SK-N-SH treated with all-trans-retinoic acid at 6 μM for 48 hours (cell line): Measurements from ENCODE around the gene TP53AIP1.

Source experiments
- ATAC-seq: fragments of 200-7000 bp; cut with Tn5 transposase; 3 replicates; pipeline ENCODE4 v1.9.1; 2020; ENCODE audit warnings: mild to moderate bottlenecking, moderate library complexity
- ARNTL ChIP-seq: fragments of 450-650 bp; formaldehyde crosslinking; IDR thresholded peaks from 2 replicates; pipeline ENCODE4 v1.5.0; 2020; ENCODE audit warnings: low read depth, mild to moderate bottlenecking, moderate library complexity, borderline replicate concordance
- CSDC2 ChIP-seq: fragments of 250-450 bp; sonication (Bioruptor Pico); IDR thresholded peaks from 2 replicates; pipeline ENCODE4 v1.5.0; 2020; ENCODE audit warnings: mild to moderate bottlenecking, moderate library complexity
- ESRRG ChIP-seq: fragments of 250-450 bp; sonication (Bioruptor Pico); IDR thresholded peaks from 2 replicates; pipeline ENCODE4 v1.6.1; 2021; ENCODE audit warnings: mild to moderate bottlenecking
- GLIS3 ChIP-seq: fragments of 250-450 bp; sonication (Bioruptor Pico); IDR thresholded peaks from 2 replicates; pipeline ENCODE4 v1.5.0; 2020; ENCODE audit warnings: mild to moderate bottlenecking, moderate library complexity
- ISL1 ChIP-seq: fragments of 250-450 bp; sonication (Bioruptor Pico); IDR thresholded peaks from 2 replicates; pipeline ENCODE4 v2.1.2; 2022; ENCODE audit warnings: mild to moderate bottlenecking, moderate library complexity
- OSR1 ChIP-seq: fragments of 250-450 bp; sonication (Bioruptor Pico); IDR thresholded peaks from 2 replicates; pipeline ENCODE4 v1.8.0; 2022; ENCODE audit warnings: moderate library complexity, mild to moderate bottlenecking, inconsistent platforms
- PPARA ChIP-seq: fragments of 250-450 bp; sonication (Bioruptor Pico); IDR thresholded peaks from 2 replicates; pipeline ENCODE4 v1.5.0; 2020; ENCODE audit warnings: mild to moderate bottlenecking, borderline replicate concordance
- RARB ChIP-seq: fragments of 250-450 bp; sonication (Bioruptor Pico); IDR thresholded peaks from 2 replicates; pipeline ENCODE4 v1.8.0; 2021; ENCODE audit warnings: mild to moderate bottlenecking, moderate library complexity
- SNAI2 ChIP-seq: fragments of 250-450 bp; sonication (Bioruptor Pico); IDR thresholded peaks from 2 replicates; pipeline ENCODE4 v1.5.0; 2020; ENCODE audit warnings: mild to moderate bottlenecking, moderate library complexity
- TCF4 ChIP-seq: fragments of 250-450 bp; sonication (Bioruptor Pico); IDR thresholded peaks from 2 replicates; pipeline ENCODE4 v1.8.0; 2021; ENCODE audit warnings: mild to moderate bottlenecking, moderate library complexity, borderline replicate concordance
- TOX ChIP-seq: fragments of 250-450 bp; sonication (Bioruptor Pico); IDR thresholded peaks from 2 replicates; pipeline ENCODE4 v1.8.0; 2021; ENCODE audit warnings: mild to moderate bottlenecking, moderate library complexity, borderline replicate concordance
- ZC3H10 ChIP-seq: fragments of 250-450 bp; sonication (Bioruptor Pico); IDR thresholded peaks from 2 replicates; pipeline ENCODE4 v1.5.1; 2021; ENCODE audit warnings: mild to moderate bottlenecking, moderate library complexity
- ZFP3 ChIP-seq: fragments of 250-450 bp; sonication (Bioruptor Pico); IDR thresholded peaks from 2 replicates; pipeline ENCODE4 v1.5.0; 2020; ENCODE audit warnings: mild to moderate bottlenecking, moderate library complexity
- ZNF565 ChIP-seq: fragments of 450-650 bp; formaldehyde crosslinking; conservative IDR thresholded peaks from 2 replicates; pipeline ENCODE4 v1.5.0; 2020; ENCODE audit warnings: low read depth, mild to moderate bottlenecking, moderate library complexity
- ZNF70 ChIP-seq: fragments of 450-650 bp; formaldehyde crosslinking; IDR thresholded peaks from 2 replicates; pipeline ENCODE4 v1.5.0; 2020; ENCODE audit warnings: mild to moderate bottlenecking, moderate library complexity
- ZNF8 ChIP-seq: fragments of 450-650 bp; formaldehyde crosslinking; IDR thresholded peaks from 2 replicates; pipeline ENCODE4 v1.5.0; 2020; ENCODE audit warnings: mild to moderate bottlenecking, moderate library complexity
- TF ChIP-seq, protein P1 (sequence below): fragments of 250-450 bp; sonication (Bioruptor Pico); IDR thresholded peaks from 2 replicates; pipeline ENCODE4 v1.8.0; 2020; ENCODE audit warnings: mild to moderate bottlenecking, moderate library complexity, borderline replicate concordance
- TF ChIP-seq, protein P2 (sequence below): fragments of 250-450 bp; sonication (Bioruptor Pico); IDR thresholded peaks from 2 replicates; pipeline ENCODE4 v1.5.1; 2020; ENCODE audit warnings: low read depth, mild to moderate bottlenecking, moderate library complexity
- TF ChIP-seq, protein P3 (sequence below): fragments of 250-450 bp; sonication (Bioruptor Pico); IDR thresholded peaks from 2 replicates; pipeline ENCODE4 v1.5.1; 2021; ENCODE audit warnings: mild to moderate bottlenecking, moderate library complexity

TP53AIP1 gene

DNA sequence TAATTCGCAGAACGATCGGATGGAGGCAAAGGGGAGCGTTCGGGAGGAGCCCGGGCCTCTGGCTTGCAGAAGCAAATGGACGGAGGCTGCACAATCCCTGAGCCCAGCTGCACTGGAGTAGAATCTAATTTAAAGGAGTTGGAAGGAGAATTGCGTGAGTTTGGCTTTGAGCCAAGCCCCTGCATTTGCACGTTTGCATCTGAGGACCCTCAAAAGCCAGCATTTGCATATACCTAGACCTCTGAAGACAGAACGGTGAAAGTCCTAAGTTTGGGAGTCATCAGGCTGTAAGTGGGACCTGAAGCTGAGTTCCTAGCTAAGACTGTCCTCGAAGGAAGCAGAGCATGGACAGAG, 15.6 kb downstream of the TP53AIP1 start:
- no peak for ATAC-seq
- no peak for TF ChIP-seq TCF4 (CRISPR knock-in tag)
- no peak for TF ChIP-seq ZFP3 (CRISPR knock-in tag)
- TF ChIP-seq CSDC2 (CRISPR knock-in tag), result no peak
- TF ChIP-seq, protein P1, sequence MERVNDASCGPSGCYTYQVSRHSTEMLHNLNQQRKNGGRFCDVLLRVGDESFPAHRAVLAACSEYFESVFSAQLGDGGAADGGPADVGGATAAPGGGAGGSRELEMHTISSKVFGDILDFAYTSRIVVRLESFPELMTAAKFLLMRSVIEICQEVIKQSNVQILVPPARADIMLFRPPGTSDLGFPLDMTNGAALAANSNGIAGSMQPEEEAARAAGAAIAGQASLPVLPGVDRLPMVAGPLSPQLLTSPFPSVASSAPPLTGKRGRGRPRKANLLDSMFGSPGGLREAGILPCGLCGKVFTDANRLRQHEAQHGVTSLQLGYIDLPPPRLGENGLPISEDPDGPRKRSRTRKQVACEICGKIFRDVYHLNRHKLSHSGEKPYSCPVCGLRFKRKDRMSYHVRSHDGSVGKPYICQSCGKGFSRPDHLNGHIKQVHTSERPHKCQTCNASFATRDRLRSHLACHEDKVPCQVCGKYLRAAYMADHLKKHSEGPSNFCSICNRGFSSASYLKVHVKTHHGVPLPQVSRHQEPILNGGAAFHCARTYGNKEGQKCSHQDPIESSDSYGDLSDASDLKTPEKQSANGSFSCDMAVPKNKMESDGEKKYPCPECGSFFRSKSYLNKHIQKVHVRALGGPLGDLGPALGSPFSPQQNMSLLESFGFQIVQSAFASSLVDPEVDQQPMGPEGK (CRISPR knock-in tag), result no peak
- TF ChIP-seq ARNTL (CRISPR knock-in tag), result no peak
- TF ChIP-seq OSR1 (CRISPR knock-in tag), result no peak

DNA sequence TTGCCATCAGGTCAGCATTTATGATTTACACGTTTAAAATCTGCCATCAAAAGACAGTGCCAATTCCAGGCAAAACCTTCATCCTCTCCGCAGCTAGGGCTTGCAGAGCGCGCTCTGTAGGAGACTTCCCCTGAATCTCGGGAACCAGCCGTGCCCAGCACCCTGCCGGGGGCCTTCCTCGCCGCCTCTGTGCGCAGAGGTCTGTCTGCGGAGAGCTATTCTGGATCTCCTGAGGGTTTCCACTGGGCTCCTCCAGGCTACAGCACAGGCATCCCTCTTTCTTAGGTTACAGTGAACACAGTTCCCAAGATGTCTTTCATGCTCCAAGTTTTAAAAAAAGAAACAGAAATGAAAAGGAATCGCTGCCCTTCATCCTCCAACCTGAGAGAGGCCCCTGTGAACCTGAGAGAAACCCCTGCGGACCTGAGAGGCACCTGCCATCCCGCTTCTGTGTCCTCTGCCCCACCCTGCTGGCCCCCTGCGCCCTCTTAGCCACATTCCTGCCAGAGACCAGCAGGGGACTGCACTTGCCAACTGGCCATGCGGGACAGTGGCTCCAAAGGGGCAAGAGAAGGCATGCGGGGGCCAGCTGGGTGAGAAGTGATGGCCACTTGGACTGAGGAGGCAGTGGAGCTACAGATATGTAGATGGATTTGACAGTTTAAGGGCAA, 16.1 kb downstream of the TP53AIP1 start:
- ATAC-seq, result no peak
- TF ChIP-seq ARNTL (CRISPR knock-in tag) (no peak), TOX (no peak), ZFP3 (CRISPR knock-in tag) (no peak)
- TF ChIP-seq, protein P2, sequence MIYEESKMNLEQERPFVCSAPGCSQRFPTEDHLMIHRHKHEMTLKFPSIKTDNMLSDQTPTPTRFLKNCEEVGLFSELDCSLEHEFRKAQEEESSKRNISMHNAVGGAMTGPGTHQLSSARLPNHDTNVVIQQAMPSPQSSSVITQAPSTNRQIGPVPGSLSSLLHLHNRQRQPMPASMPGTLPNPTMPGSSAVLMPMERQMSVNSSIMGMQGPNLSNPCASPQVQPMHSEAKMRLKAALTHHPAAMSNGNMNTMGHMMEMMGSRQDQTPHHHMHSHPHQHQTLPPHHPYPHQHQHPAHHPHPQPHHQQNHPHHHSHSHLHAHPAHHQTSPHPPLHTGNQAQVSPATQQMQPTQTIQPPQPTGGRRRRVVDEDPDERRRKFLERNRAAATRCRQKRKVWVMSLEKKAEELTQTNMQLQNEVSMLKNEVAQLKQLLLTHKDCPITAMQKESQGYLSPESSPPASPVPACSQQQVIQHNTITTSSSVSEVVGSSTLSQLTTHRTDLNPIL, result no peak

DNA sequence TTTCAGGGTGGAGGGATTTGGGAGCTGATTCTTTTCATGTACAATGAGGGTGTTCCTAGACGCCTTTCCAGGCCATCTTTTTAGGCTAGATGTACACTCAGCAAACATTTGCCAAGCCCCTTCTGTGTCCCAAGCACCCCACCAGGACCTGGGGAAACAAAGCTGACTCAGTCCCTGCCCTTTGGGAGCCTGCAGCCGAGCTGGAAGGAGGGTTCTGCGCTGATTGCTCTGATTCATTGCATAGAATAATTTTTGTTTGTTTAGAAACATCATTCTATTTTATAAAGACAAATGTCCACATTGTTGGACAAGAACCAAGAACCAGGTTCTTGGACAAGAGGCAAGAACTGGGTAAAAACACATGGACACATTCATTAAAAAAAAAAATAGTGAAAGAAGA, 16.7 kb downstream of the TP53AIP1 start:
- no peak for TF ChIP-seq ZNF565 (CRISPR knock-in tag)
- no peak for TF ChIP-seq PPARA
- TF ChIP-seq, protein P3, sequence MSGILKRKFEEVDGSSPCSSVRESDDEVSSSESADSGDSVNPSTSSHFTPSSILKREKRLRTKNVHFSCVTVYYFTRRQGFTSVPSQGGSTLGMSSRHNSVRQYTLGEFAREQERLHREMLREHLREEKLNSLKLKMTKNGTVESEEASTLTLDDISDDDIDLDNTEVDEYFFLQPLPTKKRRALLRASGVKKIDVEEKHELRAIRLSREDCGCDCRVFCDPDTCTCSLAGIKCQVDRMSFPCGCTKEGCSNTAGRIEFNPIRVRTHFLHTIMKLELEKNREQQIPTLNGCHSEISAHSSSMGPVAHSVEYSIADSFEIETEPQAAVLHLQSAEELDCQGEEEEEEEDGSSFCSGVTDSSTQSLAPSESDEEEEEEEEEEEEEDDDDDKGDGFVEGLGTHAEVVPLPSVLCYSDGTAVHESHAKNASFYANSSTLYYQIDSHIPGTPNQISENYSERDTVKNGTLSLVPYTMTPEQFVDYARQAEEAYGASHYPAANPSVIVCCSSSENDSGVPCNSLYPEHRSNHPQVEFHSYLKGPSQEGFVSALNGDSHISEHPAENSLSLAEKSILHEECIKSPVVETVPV, result no peak
- no peak for TF ChIP-seq RARB
- TF ChIP-seq, protein P1 (CRISPR knock-in tag), result no peak
- TF ChIP-seq ZNF8 (CRISPR knock-in tag), result no peak
- TF ChIP-seq ARNTL (CRISPR knock-in tag), result no peak
- TF ChIP-seq, protein P2, result no peak
- no peak for TF ChIP-seq SNAI2 (CRISPR knock-in tag)
- TF ChIP-seq ZNF70, result no peak
- no peak for ATAC-seq

DNA sequence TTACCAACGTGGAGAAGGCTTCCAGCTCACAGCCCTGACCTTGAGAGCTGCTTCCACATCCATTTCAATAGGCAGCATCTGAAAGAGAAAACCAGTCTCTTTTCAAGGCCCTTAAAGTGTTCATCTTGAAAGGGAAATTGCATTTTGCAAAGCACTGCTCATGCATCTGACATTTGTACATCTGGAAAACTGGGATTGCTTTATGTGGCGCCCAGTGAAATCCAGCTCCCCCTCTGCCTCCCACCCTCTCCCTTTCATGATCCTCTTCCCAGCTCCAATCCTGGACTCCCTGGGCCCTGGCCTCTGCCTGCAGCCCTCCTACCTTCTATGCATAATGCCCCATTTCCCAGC, 17.4 kb downstream of the TP53AIP1 start:
- ATAC-seq, result no peak
- TF ChIP-seq TCF4 (CRISPR knock-in tag), result no peak
- TF ChIP-seq, all 23 proteins: peak for 0

DNA sequence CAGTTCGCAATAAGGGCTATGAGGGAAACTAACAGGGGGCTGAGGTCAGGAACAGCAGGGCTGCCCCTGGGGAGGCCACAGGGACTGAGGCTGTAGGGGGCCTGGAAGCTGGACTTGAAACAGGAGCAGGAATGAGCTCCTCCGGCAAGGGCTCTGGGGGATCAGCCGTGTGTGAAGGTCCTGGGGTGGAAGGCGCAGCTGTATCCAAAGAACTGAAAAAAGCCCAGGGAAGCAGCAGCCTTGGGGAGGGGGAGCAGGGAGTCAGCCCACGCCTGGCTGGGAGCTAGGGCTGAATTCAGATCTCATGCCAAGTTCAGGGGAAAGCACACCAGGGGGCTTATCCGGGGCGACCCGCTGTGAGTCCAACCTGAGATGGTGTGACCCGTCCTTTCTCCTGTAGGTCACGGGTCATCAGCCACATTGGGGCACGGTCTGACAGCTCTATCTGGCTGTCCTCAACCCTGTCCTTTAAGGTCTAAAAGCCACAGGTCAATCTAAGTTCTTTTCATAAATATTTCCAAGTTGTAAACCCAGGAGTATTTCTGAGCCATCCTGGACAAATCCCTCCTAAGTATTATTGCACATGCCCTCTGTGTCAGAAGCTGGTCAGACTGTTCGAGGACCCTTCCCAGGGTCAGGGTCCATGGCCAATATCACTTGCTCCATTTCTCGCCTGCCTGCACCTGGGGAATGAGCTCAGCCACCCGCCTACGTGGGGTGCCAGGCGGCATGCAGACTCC, 18.0 kb downstream of the TP53AIP1 start:
- ATAC-seq, result no peak
- TF ChIP-seq, protein P3, result no peak
- TF ChIP-seq ZNF70 (no peak), CSDC2 (CRISPR knock-in tag) (no peak), SNAI2 (CRISPR knock-in tag) (no peak), PPARA (no peak), ZFP3 (CRISPR knock-in tag) (no peak), OSR1 (CRISPR knock-in tag) (no peak), ESRRG (CRISPR knock-in tag) (no peak), ZC3H10 (no peak), ZNF8 (CRISPR knock-in tag) (no peak), ISL1 (CRISPR knock-in tag) (no peak), ARNTL (CRISPR knock-in tag) (no peak), RARB (no peak), TCF4 (CRISPR knock-in tag) (no peak), GLIS3 (CRISPR knock-in tag) (no peak), ZNF565 (CRISPR knock-in tag) (no peak)
- TF ChIP-seq, protein P2, result no peak
